GM18505 (cell line): ENCODE data around the gene TFF3.

ENCODE experiments used
- ATAC-seq: cut with Tn5 transposase; IDR thresholded peaks from one replicate; pipeline ENCODE4 v1.9.1; 2021; ENCODE audit not compliant: unreplicated experiment
- POLR2A ChIP-seq: IDR thresholded peaks from 4 replicates; pipeline ENCODE4 v1.6.1; 2011; ENCODE audit warnings: borderline replicate concordance; ENCODE audit not compliant: insufficient read depth, insufficient read length; ENCODE audit errors: extremely low read depth

The TFF3 gene, protein sequence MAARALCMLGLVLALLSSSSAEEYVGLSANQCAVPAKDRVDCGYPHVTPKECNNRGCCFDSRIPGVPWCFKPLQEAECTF

DNA sequence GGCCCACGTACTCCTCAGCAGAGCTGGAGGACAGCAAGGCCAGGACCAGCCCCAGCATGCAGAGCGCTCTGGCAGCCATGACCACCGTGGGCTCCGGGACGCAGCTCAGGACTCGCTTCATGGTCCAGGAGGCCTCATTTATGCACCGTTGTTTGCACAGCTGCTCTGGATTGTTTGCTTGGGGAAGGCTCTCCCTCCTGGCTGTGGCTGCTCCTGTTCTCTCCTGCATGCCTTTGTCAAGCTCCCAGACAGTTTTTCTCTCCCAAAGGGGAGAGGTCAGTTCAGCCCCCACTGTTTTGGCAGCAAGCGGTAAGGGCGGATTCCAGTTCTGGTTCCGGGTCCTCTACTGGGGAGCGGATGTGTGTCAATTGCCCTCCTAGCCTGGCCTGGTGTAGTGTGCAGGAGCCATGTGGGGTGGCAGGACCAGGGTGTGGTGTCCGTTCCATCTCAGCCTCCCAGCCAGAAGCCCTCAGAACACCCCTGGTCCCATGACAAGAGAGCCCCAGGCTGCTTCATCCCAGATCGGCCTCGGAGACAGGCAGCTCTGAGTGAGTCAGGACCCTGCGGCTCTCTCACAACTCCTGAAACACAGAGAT is at the start of gene TFF3:
Gene TFF3, minus strand, starts transcription at position 114 of the 596 bp plus-strand sequence. Its CDS starts 35 bp downstream, at position 79.
- TF ChIP-seq POLR2A = no peak
- ATAC-seq = no peak

- ATAC-seq = no peak
- TF ChIP-seq POLR2A = no peak
Observed at GRCh38 chr21:42364304-42364865, 49.2 kb upstream of the TFF3 start.

GRCh38 chr21:42363312-42363711 is 48.1 kb upstream of the TFF3 start:
- ATAC-seq = no peak
- no peak for TF ChIP-seq POLR2A

- no peak for ATAC-seq
- TF ChIP-seq POLR2A = no peak
Observed at GRCh38 chr21:42362700-42363099, 47.5 kb upstream of the TFF3 start.

DNA sequence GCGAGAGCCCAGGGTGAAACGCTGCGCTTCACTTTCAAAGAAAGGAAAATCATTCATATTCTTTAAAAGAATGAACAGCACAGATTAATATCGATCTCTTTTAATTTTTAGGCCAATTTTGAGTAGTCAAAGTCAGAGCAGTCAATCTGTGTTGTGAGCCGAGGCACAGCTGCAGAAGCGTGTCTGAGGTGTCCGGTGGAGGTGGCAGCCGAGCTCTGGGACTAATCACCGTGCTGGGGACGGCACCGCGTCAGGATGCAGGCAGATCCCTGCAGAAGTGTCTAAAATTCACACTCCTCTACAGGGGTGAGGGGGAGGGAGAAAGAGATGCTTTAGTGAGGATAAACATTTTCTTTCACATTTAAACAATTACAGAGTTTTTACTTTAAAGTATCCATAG is 47.0 kb upstream of the TFF3 start:
- no peak for ATAC-seq
- no peak for TF ChIP-seq POLR2A

- ATAC-seq = no peak
- no peak for TF ChIP-seq POLR2A
Observed at GRCh38 chr21:42361286-42361685, 46.1 kb upstream of the TFF3 start.

GRCh38 chr21:42360317-42360716 is 45.1 kb upstream of the TFF3 start:
- no peak for ATAC-seq
- no peak for TF ChIP-seq POLR2A

GRCh38 chr21:42358937-42359336 is 43.7 kb upstream of the TFF3 start:
- no peak for ATAC-seq
- no peak for TF ChIP-seq POLR2A

- no peak for ATAC-seq
- TF ChIP-seq POLR2A = no peak
Observed at GRCh38 chr21:42358261-42358660, 43.1 kb upstream of the TFF3 start.

DNA sequence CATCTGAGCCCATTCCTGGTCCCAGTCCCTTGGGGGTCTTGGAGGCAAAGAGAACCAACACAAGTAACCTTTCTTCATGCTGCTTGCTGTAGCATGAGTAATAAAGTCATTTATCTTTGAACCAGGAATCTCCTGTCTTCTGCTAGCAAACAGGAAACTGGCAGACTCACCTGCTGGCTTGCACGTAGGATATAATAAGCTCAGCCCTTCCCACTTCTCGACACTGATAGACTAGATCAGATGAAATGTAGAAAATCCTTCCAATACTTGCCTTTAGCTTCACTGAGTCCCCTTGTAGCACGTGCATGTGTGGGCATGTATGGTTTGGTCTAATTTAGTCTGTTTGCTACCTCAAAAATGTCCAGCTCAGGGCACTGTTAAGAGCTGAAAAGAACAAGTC is 42.1 kb upstream of the TFF3 start:
- TF ChIP-seq POLR2A = no peak
- no peak for ATAC-seq

- no peak for TF ChIP-seq POLR2A
- no peak for ATAC-seq
Observed at GRCh38 chr21:42356650-42357049, 41.4 kb upstream of the TFF3 start.

DNA sequence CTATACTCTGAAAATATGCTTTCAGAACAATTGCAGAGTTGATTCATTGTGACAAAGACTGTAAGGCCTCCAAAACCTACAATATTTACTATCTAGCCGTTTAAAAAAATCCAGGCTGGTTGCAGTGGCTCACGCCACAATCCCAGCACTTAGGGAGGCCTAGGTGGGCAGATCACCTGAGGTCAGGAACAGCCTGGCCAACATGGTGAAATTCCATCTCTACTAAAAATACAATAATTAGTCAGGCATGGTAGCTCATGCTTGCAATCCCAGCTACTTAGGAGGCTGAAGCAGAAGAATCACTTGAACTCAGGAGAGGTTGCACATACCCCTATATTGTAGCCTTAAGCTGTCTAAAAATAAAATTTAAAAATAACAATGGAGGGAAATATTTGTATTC is 40.8 kb upstream of the TFF3 start:
- TF ChIP-seq POLR2A = no peak
- ATAC-seq = no peak

GRCh38 chr21:42353623-42354022 is 38.4 kb upstream of the TFF3 start:
- ATAC-seq = no peak
- TF ChIP-seq POLR2A = no peak

- no peak for ATAC-seq
- TF ChIP-seq POLR2A = no peak
Observed at GRCh38 chr21:42352441-42353095, 37.4 kb upstream of the TFF3 start.
